GM18517 (cell line): ENCODE results near the gene PTPRH.

Experiments used
- ATAC-seq: cut with Tn5 transposase; IDR thresholded peaks from one replicate; pipeline ENCODE4 v1.9.1; 2021; ENCODE audit warnings: mild to moderate bottlenecking, moderate library complexity; ENCODE audit not compliant: unreplicated experiment

The PTPRH gene

GRCh38 chr19:55134736-55135135 lies 74.6 kb downstream of the PTPRH start:
- no peak for ATAC-seq

- no peak for ATAC-seq
Measured at GRCh38 chr19:55133639-55134444, 75.5 kb downstream of the PTPRH start.

DNA sequence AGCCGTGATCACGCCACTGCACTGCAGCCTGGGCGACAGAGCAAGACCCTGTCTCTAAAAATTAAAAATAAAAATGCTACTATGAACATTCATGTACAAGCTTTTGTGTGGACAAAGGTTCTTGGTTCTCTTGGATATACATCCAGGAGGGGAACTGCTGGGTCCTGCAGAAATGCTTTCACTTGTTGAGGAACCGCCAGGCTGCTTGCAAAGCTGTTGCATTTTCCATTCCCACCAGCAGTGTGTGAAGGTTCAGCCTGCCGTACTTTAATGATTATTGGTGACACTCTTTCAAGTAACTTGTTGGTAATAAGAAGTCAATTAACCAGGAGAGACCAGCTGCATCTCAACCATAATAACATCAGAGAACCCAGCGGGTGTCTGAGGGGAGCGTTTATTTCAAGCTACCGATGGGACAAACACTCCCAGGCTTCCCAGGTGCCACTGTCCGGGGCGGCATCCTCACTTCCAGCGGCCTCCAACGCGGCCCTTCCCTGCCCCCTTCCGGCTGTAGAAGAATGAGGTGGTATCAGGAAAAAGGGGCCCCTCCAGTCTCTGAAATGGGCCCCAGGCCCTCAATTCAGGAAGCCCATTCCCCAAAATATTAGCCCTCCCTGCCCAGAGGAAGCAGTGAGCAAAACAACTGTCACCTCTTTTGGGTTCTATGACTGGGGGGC lies 76.7 kb downstream of the PTPRH start:
- no peak for ATAC-seq

DNA sequence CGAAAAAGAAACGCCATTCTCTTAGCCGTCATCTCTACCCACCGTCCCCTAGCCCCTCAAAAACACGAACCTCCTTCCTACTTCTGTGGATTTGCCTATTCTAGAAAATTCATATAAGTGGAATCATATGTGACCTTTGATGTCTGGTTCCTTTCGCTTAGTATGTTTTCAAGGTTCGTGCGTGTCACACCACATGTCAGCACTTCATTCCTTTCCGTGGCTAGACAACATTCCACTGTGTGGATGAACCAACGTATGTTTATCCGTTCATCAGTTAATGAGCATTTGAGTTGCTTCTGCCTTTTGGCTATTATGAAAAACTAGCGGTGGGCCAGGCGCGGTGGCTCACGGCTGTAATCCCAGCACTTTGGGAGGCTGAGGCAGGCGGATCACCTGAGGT lies 77.9 kb downstream of the PTPRH start:
- ATAC-seq = no peak
